Natural killer cell (primary cell): Measurements from ENCODE around the gene IL27RA. TPM values are rescaled to one million over a fixed set of nuclear protein-coding genes. Genes with fewer than 3 reads are reported as not detected.

Experiments used
- ATAC-seq, 3 donors: fragments of 150-1000 bp in 2 of 3; fragments of 200-7000 bp in 1 of 3; cut with Tn5 transposase; 1 replicate in 1 of 3; 2 replicates in 2 of 3; pipeline ENCODE4 v1.10.0; 2021; ENCODE audit warnings: mild to moderate bottlenecking in 2 of 3, moderate library complexity in 2 of 3
- DNase-seq, 2 donors: peaks; one replicate each; pipeline versions ENCODE4 v3.0.0 to v3.0.0-alpha.2; 2013 to 2021; ENCODE audit warnings: mixed read lengths in 1 of 2
- H3K27ac ChIP-seq: one replicate; pipeline ENCODE4 v1.5.1; 2013; ENCODE audit warnings: mild to moderate bottlenecking, low read length
- H3K27me3 ChIP-seq: one replicate; pipeline ENCODE4 v1.6.1; 2013; ENCODE audit warnings: low read length; ENCODE audit not compliant: control insufficient read depth, insufficient read depth
- H3K36me3 ChIP-seq: one replicate; pipeline ENCODE4 v1.6.1; 2013; ENCODE audit warnings: low read length; ENCODE audit not compliant: control insufficient read depth, insufficient read depth
- H3K4me1 ChIP-seq: one replicate; pipeline ENCODE4 v1.6.1; 2013; ENCODE audit warnings: low read length; ENCODE audit not compliant: control insufficient read depth, insufficient read depth
- H3K4me3 ChIP-seq: one replicate; pipeline ENCODE4 v1.5.1; 2013; ENCODE audit warnings: low read length
- H3K9me3 ChIP-seq: one replicate; pipeline ENCODE4 v1.6.1; 2013; ENCODE audit warnings: low read length; ENCODE audit not compliant: control insufficient read depth, insufficient read depth
- H3K27ac Mint-ChIP-seq, 2 donors: one replicate each; pipeline ENCODE4 v1.8.0; 2022; ENCODE audit warnings: mild to moderate bottlenecking in 2 of 2, mixed read lengths in 2 of 2, moderate library complexity in 1 of 2
- H3K27me3 Mint-ChIP-seq, 2 donors: one replicate each; pipeline ENCODE4 v1.8.0; 2022; ENCODE audit warnings: low read depth in 2 of 2, mixed read lengths in 2 of 2
- H3K36me3 Mint-ChIP-seq: one replicate; pipeline ENCODE4 v1.8.0; 2022; ENCODE audit warnings: mixed read lengths
- H3K4me1 Mint-ChIP-seq, 2 donors: one replicate each; pipeline ENCODE4 v1.8.0; 2022; ENCODE audit warnings: mixed read lengths in 2 of 2
- H3K4me3 Mint-ChIP-seq: one replicate; pipeline ENCODE4 v1.8.0; 2022; ENCODE audit warnings: mild to moderate bottlenecking, moderate library complexity, mixed read lengths
- H3K9me3 Mint-ChIP-seq, 2 donors: one replicate each; pipeline ENCODE4 v1.8.0; 2022; ENCODE audit warnings: mixed read lengths in 2 of 2
- CTCF ChIP-seq: fragments of 200-600 bp; IDR thresholded peaks from one replicate; pipeline ENCODE4 v1.8.0; 2022; ENCODE audit warnings: antibody characterized with exemption
- WGBS: methylation state at CpG from one replicate; pipeline ENCODE4 v1.1.7; 2013; ENCODE audit warnings: missing lambda C conversion rate; ENCODE audit not compliant: insufficient coverage; 5-methylcytosine and 5-hydroxymethylcytosine counted together
- intact Hi-C: fragments of 100-400 bp; cut with micrococcal nuclease; formaldehyde crosslinking; loops from one replicate; pipeline ENCODE4 v1.14.2; 2022
- total RNA-seq, 4 donors: library from RNA; stranded (reverse); fragments of 120-200 nt in 1 of 4; gene quantifications; one replicate each; pipeline versions ENCODE4 v1.2.3 to v1.2.4, GENCODE V29; 2013 to 2022

IL27RA gene
- total RNA-seq, 3 donors from 2014 or later (not counting 1 experiment from before 2014, with no cell fraction given): 38.4 to 61.1 (median 58.0) TPM

- H3K27me3 Mint-ChIP-seq: no peaks in the 10 kb centered on the region
- TF ChIP-seq CTCF: no peak
- DNase-seq: no peak
- peaks cover 16% of the 10 kb centered on the region for H3K36me3 ChIP-seq
- no peak overlapping the region for H3K27ac ChIP-seq
- H3K27me3 ChIP-seq: no peaks in the 10 kb centered on the region
- intact Hi-C loops: loop anchor here (5.0 kb wide), 1 partner anchor 43 kb away; the partner anchor contains the start of gene IL27RA
- peaks cover 29 to 49% of the 10 kb centered on the region in 2 donors for H3K4me1 Mint-ChIP-seq
- WGBS: 95% methylated on average over 5 of the region's 7 CpGs
- peaks cover 41% of the 10 kb centered on the region for H3K4me1 ChIP-seq
- ATAC-seq: no peak
- no peaks in the 10 kb centered on the region for H3K9me3 Mint-ChIP-seq
- no peaks in the 10 kb centered on the region for H3K9me3 ChIP-seq
- H3K27ac Mint-ChIP-seq: peak overlapping the region; percentile 67 to 98
- no peaks in the 10 kb centered on the region for H3K36me3 Mint-ChIP-seq
- H3K4me3 ChIP-seq: no peak overlapping the region
- H3K4me3 Mint-ChIP-seq: no peak overlapping the region
Observed at GRCh38 chr19:13989487-13989886, 42.1 kb upstream of the IL27RA start.

GRCh38 chr19:13990085-13990484 is 41.5 kb upstream of the IL27RA start:
- no peaks in the 10 kb centered on the region for H3K9me3 Mint-ChIP-seq
- no peaks in the 10 kb centered on the region for H3K9me3 ChIP-seq
- H3K36me3 ChIP-seq: peaks cover 16% of the 10 kb centered on the region
- no peak for ATAC-seq
- no peak overlapping the region for H3K4me3 Mint-ChIP-seq
- H3K4me3 ChIP-seq: no peak overlapping the region
- peaks cover 28 to 48% of the 10 kb centered on the region in 2 donors for H3K4me1 Mint-ChIP-seq
- H3K4me1 ChIP-seq: peaks cover 35% of the 10 kb centered on the region
- H3K27ac ChIP-seq: no peak overlapping the region
- no peaks in the 10 kb centered on the region for H3K27me3 ChIP-seq
- no peaks in the 10 kb centered on the region for H3K36me3 Mint-ChIP-seq
- intact Hi-C loops: no loop called here
- DNase-seq: no peak
- 95% methylated on average over 8 of the region's 8 CpGs for WGBS
- H3K27ac Mint-ChIP-seq: peak overlapping the region; percentile 67 to 98
- TF ChIP-seq CTCF: no peak
- H3K27me3 Mint-ChIP-seq: no peaks in the 10 kb centered on the region

GRCh38 chr19:13992025-13992424 is 39.5 kb upstream of the IL27RA start:
- 94% methylated on average over 7 of the region's 7 CpGs for WGBS
- no peaks in the 10 kb centered on the region for H3K9me3 ChIP-seq
- no peak for TF ChIP-seq CTCF
- Mint-ChIP-seq H3K27ac (no peak overlapping the region), H3K4me3 (no peak overlapping the region), H3K36me3 (no peaks in the 10 kb centered on the region), H3K4me1 (peaks cover 13 to 28% of the 10 kb centered on the region in 2 donors), H3K27me3 (no peaks in the 10 kb centered on the region), H3K9me3 (no peaks in the 10 kb centered on the region)
- intact Hi-C loops: no loop called here
- H3K36me3 ChIP-seq: peaks cover 19% of the 10 kb centered on the region
- peaks cover 16% of the 10 kb centered on the region for H3K4me1 ChIP-seq
- no peak overlapping the region for H3K4me3 ChIP-seq
- no peaks in the 10 kb centered on the region for H3K27me3 ChIP-seq
- DNase-seq (no peak), ATAC-seq (no peak)
- H3K27ac ChIP-seq: no peak overlapping the region
